Chondrocyte (in vitro differentiated cells): Measurements from ENCODE around the gene CNPY1. TPM values are rescaled to one million over a fixed set of nuclear protein-coding genes. Genes with fewer than 3 reads are reported as not detected.
A peak's percentile ranks its signal among the peaks of the same experiment; 100 is the strongest.

Experiments used
- DNase-seq: peaks from one replicate; pipeline ENCODE4 v3.0.0; 2021; ENCODE audit warnings: mixed read lengths, low spot score
- H3K27ac Mint-ChIP-seq: one replicate; pipeline ENCODE4 v1.8.0; 2021; ENCODE audit warnings: mild to moderate bottlenecking, moderate library complexity, mixed read lengths; ENCODE audit not compliant: unreplicated experiment
- H3K27me3 Mint-ChIP-seq: 2 replicates; pipeline ENCODE4 v1.8.0; 2021; ENCODE audit warnings: low read depth, mixed read lengths
- H3K36me3 Mint-ChIP-seq: 2 replicates; pipeline ENCODE4 v1.8.0; 2021; ENCODE audit warnings: low read depth, mixed read lengths
- H3K4me1 Mint-ChIP-seq: 2 replicates; pipeline ENCODE4 v1.8.0; 2021; ENCODE audit warnings: low read depth, mild to moderate bottlenecking, mixed read lengths
- H3K4me3 Mint-ChIP-seq: one replicate; pipeline ENCODE4 v1.8.0; 2021; ENCODE audit warnings: mild to moderate bottlenecking, moderate library complexity, mixed read lengths; ENCODE audit not compliant: unreplicated experiment
- H3K9me3 Mint-ChIP-seq: 2 replicates; pipeline ENCODE4 v1.8.0; 2021; ENCODE audit warnings: low read depth, mixed read lengths
- total RNA-seq: library from RNA; stranded (reverse); gene quantifications from 3 replicates; pipeline ENCODE4 v1.2.1, GENCODE V29; 2021
- TF ChIP-seq, protein P1 (sequence below): fragments of 200-600 bp; sonication (generic); IDR thresholded peaks from 2 replicates; pipeline ENCODE4 v1.5.0; 2021; ENCODE audit warnings: antibody characterized with exemption, mild to moderate bottlenecking, moderate library complexity

Gene CNPY1
- total RNA-seq, 1 donor from 2014 or later: not detected

DNA sequence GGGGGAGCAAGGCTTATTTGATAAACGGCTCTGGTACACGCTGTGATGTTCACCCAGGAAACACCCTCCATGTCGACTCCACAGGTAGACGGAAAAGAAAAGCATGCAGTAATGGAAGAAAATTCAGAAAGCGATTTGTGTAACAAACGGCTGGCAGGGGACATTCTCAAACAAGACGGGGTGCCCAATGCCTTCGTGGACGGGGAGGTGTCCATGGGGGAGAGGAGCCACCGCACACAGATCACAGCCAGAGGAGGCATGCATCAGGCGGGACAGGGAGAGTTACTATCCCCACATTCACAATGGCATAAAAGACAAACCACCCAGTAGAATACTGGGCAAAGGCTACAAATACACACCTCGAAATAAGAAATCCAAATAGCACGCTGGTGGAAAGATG, 20.1 kb downstream of the CNPY1 start:
- Mint-ChIP-seq H3K27ac (no peak overlapping the region), H3K4me3 (no peak overlapping the region), H3K27me3 (peaks cover 56% of the 10 kb centered on the region), H3K36me3 (peaks cover 1% of the 10 kb centered on the region), H3K4me1 (no peaks in the 10 kb centered on the region), H3K9me3 (no peaks in the 10 kb centered on the region)
- TF ChIP-seq, protein P1, sequence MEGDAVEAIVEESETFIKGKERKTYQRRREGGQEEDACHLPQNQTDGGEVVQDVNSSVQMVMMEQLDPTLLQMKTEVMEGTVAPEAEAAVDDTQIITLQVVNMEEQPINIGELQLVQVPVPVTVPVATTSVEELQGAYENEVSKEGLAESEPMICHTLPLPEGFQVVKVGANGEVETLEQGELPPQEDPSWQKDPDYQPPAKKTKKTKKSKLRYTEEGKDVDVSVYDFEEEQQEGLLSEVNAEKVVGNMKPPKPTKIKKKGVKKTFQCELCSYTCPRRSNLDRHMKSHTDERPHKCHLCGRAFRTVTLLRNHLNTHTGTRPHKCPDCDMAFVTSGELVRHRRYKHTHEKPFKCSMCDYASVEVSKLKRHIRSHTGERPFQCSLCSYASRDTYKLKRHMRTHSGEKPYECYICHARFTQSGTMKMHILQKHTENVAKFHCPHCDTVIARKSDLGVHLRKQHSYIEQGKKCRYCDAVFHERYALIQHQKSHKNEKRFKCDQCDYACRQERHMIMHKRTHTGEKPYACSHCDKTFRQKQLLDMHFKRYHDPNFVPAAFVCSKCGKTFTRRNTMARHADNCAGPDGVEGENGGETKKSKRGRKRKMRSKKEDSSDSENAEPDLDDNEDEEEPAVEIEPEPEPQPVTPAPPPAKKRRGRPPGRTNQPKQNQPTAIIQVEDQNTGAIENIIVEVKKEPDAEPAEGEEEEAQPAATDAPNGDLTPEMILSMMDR: no peak
- no peak for DNase-seq

DNA sequence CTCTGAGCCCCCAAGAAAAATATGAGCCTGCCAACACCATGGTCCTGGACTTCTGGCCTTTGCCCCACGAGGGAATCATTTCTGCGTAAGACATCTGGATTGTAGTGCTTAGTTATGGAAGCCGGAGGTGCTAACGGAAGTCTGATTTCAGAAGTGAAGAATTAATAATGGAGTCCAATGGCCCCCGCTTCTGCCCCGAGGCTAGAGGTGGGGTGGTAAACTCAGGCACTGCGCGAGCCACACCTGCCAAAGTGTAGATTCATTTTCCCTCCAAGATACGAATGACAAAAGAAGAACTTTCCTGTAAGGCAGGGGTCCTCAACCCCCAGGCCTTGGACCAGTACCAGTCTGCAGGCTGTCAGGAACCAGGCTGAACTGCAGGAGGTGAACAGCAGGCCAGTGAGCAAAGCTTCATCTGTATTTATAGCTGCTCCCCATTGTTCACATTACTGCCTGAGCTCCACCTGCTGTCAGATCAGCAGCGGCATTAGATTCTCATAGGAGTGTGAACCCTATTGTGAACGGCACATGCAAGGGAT, 22.3 kb downstream of the CNPY1 start:
- Mint-ChIP-seq H3K4me3 (no peak overlapping the region), H3K36me3 (no peaks in the 10 kb centered on the region), H3K4me1 (no peaks in the 10 kb centered on the region), H3K27ac (no peak overlapping the region), H3K27me3 (peaks cover 52% of the 10 kb centered on the region), H3K9me3 (no peaks in the 10 kb centered on the region)
- TF ChIP-seq, protein P1: no peak
- DNase-seq: no peak

DNA sequence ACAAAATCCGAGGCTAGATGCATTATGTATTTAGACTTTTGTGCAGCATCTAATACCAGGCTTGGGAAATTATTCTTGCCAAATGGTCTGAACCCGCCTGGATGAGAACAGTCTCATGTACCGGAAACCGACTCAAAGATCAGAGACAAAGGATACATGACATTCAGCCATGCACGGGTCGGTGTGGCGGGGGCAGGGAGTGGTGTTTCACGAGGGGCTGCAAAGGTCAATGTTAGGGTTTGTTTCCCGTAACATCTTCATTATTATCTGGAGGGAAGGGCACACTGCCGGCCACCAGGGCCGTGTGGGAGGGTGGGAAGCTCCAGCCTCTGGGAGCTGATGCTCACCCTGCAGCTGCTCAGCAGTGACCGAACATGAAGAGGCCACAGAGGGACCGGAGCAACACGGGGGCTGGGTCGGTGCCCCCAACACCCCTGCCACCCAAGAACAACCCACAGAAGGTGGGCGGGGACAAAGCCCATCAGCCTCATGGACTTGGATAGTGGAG, 23.1 kb downstream of the CNPY1 start:
- H3K4me1 Mint-ChIP-seq: no peaks in the 10 kb centered on the region
- H3K27ac Mint-ChIP-seq: no peak overlapping the region
- DNase-seq: peak; percentile 73
- H3K27me3 Mint-ChIP-seq: peaks cover 51% of the 10 kb centered on the region
- no peaks in the 10 kb centered on the region for H3K9me3 Mint-ChIP-seq
- TF ChIP-seq, protein P1: no peak
- no peak overlapping the region for H3K4me3 Mint-ChIP-seq
- no peaks in the 10 kb centered on the region for H3K36me3 Mint-ChIP-seq

DNA sequence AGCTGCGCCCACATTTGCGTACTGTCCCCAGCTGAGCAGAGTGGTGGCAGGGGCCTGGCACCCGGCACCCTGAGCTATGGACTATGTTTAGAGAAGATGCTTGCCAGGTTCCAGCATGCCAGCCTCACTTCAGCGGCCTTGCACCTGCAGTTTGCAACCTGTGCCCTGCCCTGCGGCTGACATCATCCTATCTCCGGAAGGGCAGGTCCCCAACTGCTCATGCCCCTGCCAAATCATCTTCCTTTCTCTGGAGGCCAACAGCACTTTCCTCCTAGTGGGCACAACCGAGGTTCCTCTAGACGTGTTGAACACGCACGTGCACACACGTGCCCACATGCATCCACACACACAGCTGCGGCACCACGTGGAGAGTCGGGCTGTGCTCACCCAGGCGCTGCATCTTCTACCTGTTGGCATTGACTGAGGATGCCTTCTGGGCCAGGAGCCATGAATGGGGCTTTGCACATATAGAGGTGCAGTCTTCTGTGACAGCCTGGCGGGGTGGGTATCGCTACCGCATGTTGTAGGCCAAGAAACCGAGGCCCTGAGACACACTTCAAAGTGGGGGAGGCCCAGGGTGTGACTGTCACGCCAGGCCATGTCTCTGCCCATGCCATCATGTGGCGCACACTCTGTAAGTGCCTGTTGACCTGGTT, 24.5 kb downstream of the CNPY1 start:
- TF ChIP-seq, protein P1: no peak
- no peak overlapping the region for H3K27ac Mint-ChIP-seq
- H3K36me3 Mint-ChIP-seq: no peaks in the 10 kb centered on the region
- no peak overlapping the region for H3K4me3 Mint-ChIP-seq
- no peaks in the 10 kb centered on the region for H3K9me3 Mint-ChIP-seq
- no peaks in the 10 kb centered on the region for H3K4me1 Mint-ChIP-seq
- no peak for DNase-seq
- peaks cover 63% of the 10 kb centered on the region for H3K27me3 Mint-ChIP-seq

DNA sequence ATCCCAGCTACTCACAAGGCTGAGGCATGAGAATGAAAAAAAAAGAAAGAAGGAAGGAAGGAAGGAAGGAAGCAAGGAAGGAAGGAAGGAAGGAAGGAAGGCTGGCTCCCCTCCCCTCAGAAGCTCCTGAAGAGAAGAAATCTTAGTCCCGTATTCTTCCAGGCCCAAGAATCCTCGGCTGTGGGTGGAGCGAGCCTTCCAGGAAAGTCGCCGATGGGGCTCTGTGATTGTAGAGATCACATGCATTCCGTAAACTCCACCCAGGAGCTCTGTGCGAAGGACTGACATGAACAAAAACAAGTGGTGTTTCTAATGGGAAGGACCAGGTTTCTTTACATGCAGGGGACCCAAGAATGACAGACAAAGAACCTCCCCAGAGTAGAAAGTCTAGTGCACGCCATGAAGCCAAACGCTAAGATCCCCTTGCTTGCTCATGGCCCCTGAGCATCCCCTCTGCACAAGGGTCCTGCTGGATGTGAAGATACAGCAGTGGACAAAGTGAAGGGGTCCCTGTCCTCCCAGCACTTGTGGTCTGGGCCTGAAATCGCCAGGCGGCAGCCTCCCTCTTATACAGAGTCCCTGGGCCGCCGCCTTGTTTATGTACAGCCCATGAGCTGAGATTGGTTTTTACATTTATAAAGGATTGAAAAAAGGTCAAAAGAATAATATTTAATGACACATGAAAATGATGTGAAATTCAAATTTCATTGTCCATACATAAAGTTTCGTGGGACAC, 25.2 kb downstream of the CNPY1 start:
- no peak for DNase-seq
- Mint-ChIP-seq H3K27ac (no peak overlapping the region), H3K36me3 (no peaks in the 10 kb centered on the region), H3K9me3 (no peaks in the 10 kb centered on the region), H3K4me3 (no peak overlapping the region), H3K4me1 (no peaks in the 10 kb centered on the region), H3K27me3 (peaks cover 60% of the 10 kb centered on the region)
- TF ChIP-seq, protein P1: no peak
